ENCODE data around the gene CCDC7.

Gene CCDC7

DNA sequence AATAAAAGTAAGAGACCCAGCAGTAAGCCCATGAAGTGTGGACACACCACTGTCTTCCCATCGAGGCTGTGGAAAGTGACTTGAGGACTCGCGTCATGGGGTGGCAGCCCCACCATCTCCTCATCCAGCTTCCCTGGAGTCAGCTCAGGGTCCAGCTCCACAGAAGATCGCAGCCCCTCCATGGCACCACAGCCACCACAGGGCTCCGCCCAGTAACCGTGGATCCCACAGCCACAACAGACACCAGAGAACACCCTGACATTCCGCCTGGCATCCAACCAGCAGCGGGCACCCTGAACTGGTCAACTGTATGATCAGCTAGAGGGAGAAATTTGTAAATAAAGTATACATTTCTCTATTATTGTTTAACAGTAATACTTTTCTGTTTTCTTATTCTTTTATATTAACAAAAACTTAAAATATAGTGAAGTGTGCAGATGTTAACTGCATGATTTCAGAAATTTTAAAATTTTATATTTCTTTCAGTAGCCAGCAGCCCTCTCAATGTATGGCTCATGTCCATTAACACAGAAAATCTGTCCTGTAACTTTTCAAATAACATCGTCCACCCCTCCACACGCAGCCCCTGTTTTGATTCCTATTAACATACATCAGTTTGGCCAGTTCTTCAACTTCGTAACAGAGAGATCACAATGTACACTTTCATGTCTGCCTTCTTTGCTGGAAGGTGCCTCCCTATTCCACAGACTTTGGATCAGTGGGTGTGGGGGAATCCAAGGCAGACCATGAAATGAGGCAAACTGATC is 442.4 kb downstream of the CCDC7 start:
- 96% methylated on average over 9 of the region's 11 CpGs for WGBS
- Histone ChIP-seq H3K27ac (ENCODE audit: low read length, poor library complexity, severe bottlenecking) (no peak overlapping the region), H2AFZ (ENCODE audit: low read depth, low read length) (no peak overlapping the region)

DNA sequence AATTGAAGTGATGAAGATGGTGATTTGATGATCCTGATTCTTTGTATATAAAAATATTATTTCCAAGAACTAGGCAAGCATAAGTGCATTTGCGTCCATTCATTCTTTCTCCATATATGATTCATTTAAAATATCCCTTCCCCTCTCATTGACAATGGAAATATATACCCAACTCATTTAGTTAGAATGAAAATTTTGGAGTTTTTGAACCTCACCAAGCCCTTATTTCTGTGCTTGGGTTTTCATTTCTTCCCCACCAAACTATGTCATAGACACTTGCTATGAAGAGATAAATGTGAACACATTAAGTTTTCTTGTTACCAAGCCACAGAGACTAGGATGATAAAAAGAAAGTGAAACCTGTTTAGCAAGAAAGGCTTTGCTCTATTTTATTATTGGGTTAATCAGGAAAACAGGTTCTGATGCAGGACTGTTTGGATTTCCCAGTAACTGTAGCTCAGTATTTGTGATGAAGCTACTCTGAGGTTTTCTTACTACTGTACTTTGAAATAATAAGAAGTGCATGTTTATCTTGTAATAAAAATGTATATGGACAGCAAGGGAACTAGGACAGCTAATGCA is 443.8 kb downstream of the CCDC7 start:
- Histone ChIP-seq H3K18ac (ENCODE audit: low read depth in 1 of 2, low read length in 2 of 2) (no peak overlapping the region), H3K9ac (ENCODE audit: low read length) (no peak overlapping the region), H3K79me1 (replicated peaks; ENCODE audit: low read length, poor library complexity, severe bottlenecking) (peaks cover 4% of the 10 kb centered on the region), H2BK120ac (ENCODE audit: low read depth, low read length) (no peak overlapping the region), H3K9me3 (ENCODE audit: control insufficient read depth, low read length) (no peaks in the 10 kb centered on the region), H2AFZ (ENCODE audit: low read depth, low read length) (no peak overlapping the region), H2BK12ac (ENCODE audit: low read length in 2 of 2) (no peak overlapping the region), H3K4me1 (ENCODE audit: control insufficient read depth, insufficient read depth, low read depth, low read length) (peaks cover 3% of the 10 kb centered on the region), H2BK5ac (ENCODE audit: low read depth, low read length, poor library complexity, severe bottlenecking) (no peak overlapping the region), H2BK15ac (ENCODE audit: low read depth, poor library complexity, severe bottlenecking) (no peak overlapping the region), H3K4me2 (ENCODE audit: low read length, poor library complexity, severe bottlenecking) (no peak overlapping the region), H3K27ac (ENCODE audit: low read length, poor library complexity, severe bottlenecking) (no peak overlapping the region), H3K23ac (ENCODE audit: low read length in 2 of 2) (no peak overlapping the region), H3K4ac (ENCODE audit: low read depth in 1 of 2, low read length in 2 of 2) (no peak overlapping the region), H3K4me3 (ENCODE audit: insufficient read depth in 1 of 2, low read depth in 1 of 2, low read length in 2 of 2) (no peak overlapping the region), H4K91ac (ENCODE audit: low read length) (no peak overlapping the region), H4K8ac (ENCODE audit: low read length) (no peak overlapping the region), H3K14ac (ENCODE audit: low read length in 2 of 2) (no peak overlapping the region), H3K36me3 (ENCODE audit: control insufficient read depth in 1 of 2, insufficient read depth in 2 of 2, low read depth in 1 of 2, low read length in 2 of 2) (peaks cover 15 to 23% of the 10 kb centered on the region in 2 experiments), H3K27me3 (ENCODE audit: control insufficient read depth in 1 of 2, insufficient read depth in 1 of 2, low read length in 2 of 2) (no peaks in the 10 kb centered on the region), H2AK5ac (ENCODE audit: low read length, severe bottlenecking) (no peak overlapping the region)
- 100% methylated on average over 1 of the region's 1 CpG for WGBS
- no peak for DNase-seq

More for the DNA sequence above, 442.4 kb downstream of the CCDC7 start:
- H3K14ac ChIP-seq (ENCODE audit: low read length in 2 of 2) = no peak overlapping the region
- no peak overlapping the region for H2BK12ac ChIP-seq (ENCODE audit: low read length in 2 of 2)
- H3K36me3 ChIP-seq (ENCODE audit: control insufficient read depth in 1 of 2, insufficient read depth in 2 of 2, low read depth in 1 of 2, low read length in 2 of 2) = peaks cover 6 to 21% of the 10 kb centered on the region in 2 experiments
- H3K9ac ChIP-seq (ENCODE audit: low read length) = no peak overlapping the region
- no peak overlapping the region for H3K4me3 ChIP-seq (ENCODE audit: insufficient read depth in 1 of 2, low read depth in 1 of 2, low read length in 2 of 2)
- H2BK5ac ChIP-seq (ENCODE audit: low read depth, low read length, poor library complexity, severe bottlenecking) = no peak overlapping the region
- no peak overlapping the region for H4K8ac ChIP-seq (ENCODE audit: low read length)
- H3K4me2 ChIP-seq (ENCODE audit: low read length, poor library complexity, severe bottlenecking) = no peak overlapping the region
- no peak overlapping the region for H2BK15ac ChIP-seq (ENCODE audit: low read depth, poor library complexity, severe bottlenecking)
- H2BK120ac ChIP-seq (ENCODE audit: low read depth, low read length) = no peak overlapping the region
- H3K27me3 ChIP-seq (ENCODE audit: control insufficient read depth in 1 of 2, insufficient read depth in 1 of 2, low read length in 2 of 2) = no peaks in the 10 kb centered on the region
- no peak overlapping the region for H2AK5ac ChIP-seq (ENCODE audit: low read length, severe bottlenecking)
- peaks cover 2% of the 10 kb centered on the region for H3K4me1 ChIP-seq (ENCODE audit: control insufficient read depth, insufficient read depth, low read depth, low read length)
- H3K79me1 ChIP-seq (replicated peaks; ENCODE audit: low read length, poor library complexity, severe bottlenecking) = peaks cover 4% of the 10 kb centered on the region
- no peak for DNase-seq
- H4K91ac ChIP-seq (ENCODE audit: low read length) = no peak overlapping the region
- no peak overlapping the region for H3K4ac ChIP-seq (ENCODE audit: low read depth in 1 of 2, low read length in 2 of 2)
- H3K9me3 ChIP-seq (ENCODE audit: control insufficient read depth, low read length) = no peaks in the 10 kb centered on the region
- no peak overlapping the region for H3K18ac ChIP-seq (ENCODE audit: low read depth in 1 of 2, low read length in 2 of 2)
- no peak overlapping the region for H3K23ac ChIP-seq (ENCODE audit: low read length in 2 of 2)

- Histone ChIP-seq H2BK120ac (ENCODE audit: low read depth, low read length) (no peak overlapping the region), H3K79me1 (replicated peaks; ENCODE audit: low read length, poor library complexity, severe bottlenecking) (peaks cover 4% of the 10 kb centered on the region), H2AK5ac (ENCODE audit: low read length, severe bottlenecking) (no peak overlapping the region), H3K4me2 (ENCODE audit: low read length, poor library complexity, severe bottlenecking) (no peak overlapping the region), H3K27ac (ENCODE audit: low read length, poor library complexity, severe bottlenecking) (no peak overlapping the region), H4K91ac (ENCODE audit: low read length) (no peak overlapping the region), H2AFZ (ENCODE audit: low read depth, low read length) (no peak overlapping the region), H3K18ac (ENCODE audit: low read depth in 1 of 2, low read length in 2 of 2) (no peak overlapping the region), H3K4ac (ENCODE audit: low read depth in 1 of 2, low read length in 2 of 2) (no peak overlapping the region), H2BK5ac (ENCODE audit: low read depth, low read length, poor library complexity, severe bottlenecking) (no peak overlapping the region), H3K4me1 (ENCODE audit: control insufficient read depth, insufficient read depth, low read depth, low read length) (peaks cover 3% of the 10 kb centered on the region), H2BK12ac (ENCODE audit: low read length in 2 of 2) (no peak overlapping the region), H3K9me3 (ENCODE audit: control insufficient read depth, low read length) (no peaks in the 10 kb centered on the region), H3K23ac (ENCODE audit: low read length in 2 of 2) (no peak overlapping the region), H3K4me3 (ENCODE audit: insufficient read depth in 1 of 2, low read depth in 1 of 2, low read length in 2 of 2) (no peak overlapping the region), H3K14ac (ENCODE audit: low read length in 2 of 2) (no peak overlapping the region), H2BK15ac (ENCODE audit: low read depth, poor library complexity, severe bottlenecking) (no peak overlapping the region), H3K27me3 (ENCODE audit: control insufficient read depth in 1 of 2, insufficient read depth in 1 of 2, low read length in 2 of 2) (no peaks in the 10 kb centered on the region), H3K36me3 (ENCODE audit: control insufficient read depth in 1 of 2, insufficient read depth in 2 of 2, low read depth in 1 of 2, low read length in 2 of 2) (peaks cover 18 to 23% of the 10 kb centered on the region in 2 experiments), H4K8ac (ENCODE audit: low read length) (peak overlapping the region; percentile 57), H3K9ac (ENCODE audit: low read length) (no peak overlapping the region)
- WGBS = 82% methylated on average over 3 of the region's 3 CpGs
- DNase-seq = no peak
Measured at GRCh38 chr10:32890444-32890843, 444.5 kb downstream of the CCDC7 start.

DNA sequence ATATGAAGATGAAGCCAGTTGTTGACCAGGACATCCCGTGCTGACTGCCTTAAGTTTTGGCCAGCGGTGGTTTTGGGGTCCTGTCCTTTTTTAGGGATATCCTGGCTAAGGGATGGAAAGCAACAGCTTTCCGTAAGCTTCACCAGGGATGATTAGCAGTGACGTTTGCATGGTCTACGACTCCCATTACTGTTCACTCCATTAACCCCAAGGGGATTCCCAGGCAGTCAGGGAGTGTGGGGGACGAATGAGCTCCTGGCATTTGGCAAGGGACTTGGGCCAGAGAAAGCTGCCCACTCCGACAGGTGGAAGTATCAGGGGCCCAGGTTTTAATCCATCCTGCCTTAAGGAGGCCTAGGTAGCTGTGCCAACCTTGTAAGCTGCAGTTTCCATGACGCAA is 445.3 kb downstream of the CCDC7 start:
- H3K9ac ChIP-seq (ENCODE audit: low read length) = no peak overlapping the region
- no peak overlapping the region for H2BK5ac ChIP-seq (ENCODE audit: low read depth, low read length, poor library complexity, severe bottlenecking)
- peaks cover 3% of the 10 kb centered on the region for H3K4me1 ChIP-seq (ENCODE audit: control insufficient read depth, insufficient read depth, low read depth, low read length)
- peak overlapping the region in 1 of 2 experiments; percentile 11 for H3K18ac ChIP-seq (ENCODE audit: low read depth in 1 of 2, low read length in 2 of 2)
- DNase-seq = no peak
- H3K4ac ChIP-seq (ENCODE audit: low read depth in 1 of 2, low read length in 2 of 2) = no peak overlapping the region
- peaks cover 23 to 26% of the 10 kb centered on the region in 2 experiments for H3K36me3 ChIP-seq (ENCODE audit: control insufficient read depth in 1 of 2, insufficient read depth in 2 of 2, low read depth in 1 of 2, low read length in 2 of 2)
- H4K91ac ChIP-seq (ENCODE audit: low read length) = no peak overlapping the region
- no peak overlapping the region for H3K4me3 ChIP-seq (ENCODE audit: insufficient read depth in 1 of 2, low read depth in 1 of 2, low read length in 2 of 2)
- H2AFZ ChIP-seq (ENCODE audit: low read depth, low read length) = no peak overlapping the region
- H2BK15ac ChIP-seq (ENCODE audit: low read depth, poor library complexity, severe bottlenecking) = no peak overlapping the region
- H3K9me3 ChIP-seq (ENCODE audit: control insufficient read depth, low read length) = no peaks in the 10 kb centered on the region
- H2BK120ac ChIP-seq (ENCODE audit: low read depth, low read length) = no peak overlapping the region
- H3K27me3 ChIP-seq (ENCODE audit: control insufficient read depth in 1 of 2, insufficient read depth in 1 of 2, low read length in 2 of 2) = no peaks in the 10 kb centered on the region
- no peak overlapping the region for H2AK5ac ChIP-seq (ENCODE audit: low read length, severe bottlenecking)
- no peak overlapping the region for H3K23ac ChIP-seq (ENCODE audit: low read length in 2 of 2)
- peaks cover 4% of the 10 kb centered on the region for H3K79me1 ChIP-seq (replicated peaks; ENCODE audit: low read length, poor library complexity, severe bottlenecking)
- H3K27ac ChIP-seq (ENCODE audit: low read length, poor library complexity, severe bottlenecking) = no peak overlapping the region
- no peak overlapping the region for H2BK12ac ChIP-seq (ENCODE audit: low read length in 2 of 2)
- H3K14ac ChIP-seq (ENCODE audit: low read length in 2 of 2) = no peak overlapping the region
- no peak overlapping the region for H3K4me2 ChIP-seq (ENCODE audit: low read length, poor library complexity, severe bottlenecking)
- WGBS = 94% methylated on average over 8 of the region's 8 CpGs
- H4K8ac ChIP-seq (ENCODE audit: low read length) = no peak overlapping the region

All from mesenchymal stem cell (in vitro differentiated cells and primary cell).